Hepatocyte (in vitro differentiated cells): Measurements from ENCODE around the gene ENOX1. TPM values are rescaled to one million over a fixed set of nuclear protein-coding genes. Genes with fewer than 3 reads are reported as not detected.

Experiments
- DNase-seq: peaks from one replicate; pipeline ENCODE4 v3.0.0-alpha.2; 2016; ENCODE audit warnings: low spot score
- H2AFZ ChIP-seq: fragments of 200-600 bp; sonication (generic); 2 replicates; pipeline ENCODE4 v1.6.0; 2016; ENCODE audit warnings: antibody characterized with exemption, mild to moderate bottlenecking
- H3K27ac ChIP-seq: fragments of 200-600 bp; sonication (generic); 2 replicates; pipeline ENCODE4 v1.5.1; 2016; ENCODE audit warnings: mild to moderate bottlenecking
- H3K27me3 ChIP-seq: fragments of 200-600 bp; sonication (generic); 2 replicates; pipeline ENCODE4 v1.6.1; 2016
- H3K36me3 ChIP-seq: fragments of 200-600 bp; sonication (generic); replicated peaks from 2 replicates; pipeline ENCODE4 v1.5.1; 2016; ENCODE audit warnings: low read depth; ENCODE audit not compliant: insufficient read depth
- H3K4me1 ChIP-seq: fragments of 200-600 bp; sonication (generic); 2 replicates; pipeline ENCODE4 v1.5.1; 2016; ENCODE audit warnings: mild to moderate bottlenecking, moderate library complexity; ENCODE audit not compliant: insufficient read depth
- H3K4me2 ChIP-seq: fragments of 200-600 bp; sonication (generic); 2 replicates; pipeline ENCODE4 v1.6.0; 2016
- H3K4me3 ChIP-seq: fragments of 200-600 bp; sonication (generic); 2 replicates; pipeline ENCODE4 v1.5.1; 2016; ENCODE audit warnings: mild to moderate bottlenecking
- H3K79me2 ChIP-seq: fragments of 200-600 bp; sonication (generic); 2 replicates; pipeline ENCODE4 v1.6.0; 2017; ENCODE audit warnings: mild to moderate bottlenecking
- H3K9me2 ChIP-seq: fragments of 200-600 bp; sonication (generic); replicated peaks from 2 replicates; pipeline ENCODE4 v1.6.0; 2017; ENCODE audit warnings: mild to moderate bottlenecking; ENCODE audit not compliant: insufficient read depth
- H3K9me3 ChIP-seq: fragments of 200-600 bp; sonication (generic); 2 replicates; pipeline ENCODE4 v1.5.1; 2016; ENCODE audit warnings: low read depth, mild to moderate bottlenecking
- H4K20me1 ChIP-seq: fragments of 200-600 bp; sonication (generic); 2 replicates; pipeline ENCODE4 v1.6.0; 2016; ENCODE audit warnings: mild to moderate bottlenecking; ENCODE audit not compliant: insufficient read depth, poor library complexity, severe bottlenecking
- EZH2 ChIP-seq: fragments of 200-600 bp; sonication (generic); IDR thresholded peaks from 2 replicates; pipeline ENCODE4 v1.6.1; 2016; ENCODE audit warnings: antibody characterized with exemption, mild to moderate bottlenecking, borderline replicate concordance
- EZH2phosphoT487 ChIP-seq: fragments of 200-600 bp; sonication (generic); IDR thresholded peaks from one replicate; pipeline ENCODE4 v1.6.1; 2018; ENCODE audit warnings: antibody characterized with exemption, mild to moderate bottlenecking, low read depth, moderate library complexity; ENCODE audit not compliant: unreplicated experiment, severe bottlenecking
- WGBS: methylation state at CpG from one replicate; pipeline ENCODE4 v1.1.6; 2016; ENCODE audit warnings: low lambda C conversion rate; ENCODE audit errors: missing lambda C conversion rate; 5-methylcytosine and 5-hydroxymethylcytosine counted together
- polyA plus RNA-seq: library from polyadenylated mRNA; unstranded; fragments of >200 nt; fragmentation: Nextera tagmentation; extraction: Ambion mirVana; gene quantifications from 2 replicates; pipeline ENCODE4 v1.2.1, GENCODE V29; 2016
- total RNA-seq: library from RNA; depleted of rRNA; stranded (reverse); fragments of >200 nt; gene quantifications from 2 replicates; pipeline ENCODE4 v1.2.3, GENCODE V29; 2014
- TF ChIP-seq, protein P1 (sequence below): fragments of 200-600 bp; sonication (generic); IDR thresholded peaks from 2 replicates; pipeline ENCODE4 v1.5.1; 2016; ENCODE audit warnings: antibody characterized with exemption, mild to moderate bottlenecking; ENCODE audit not compliant: poor library complexity

Gene ENOX1
- total and polyA plus RNA-seq, 2 experiments from 2014 or later, result 2.4 to 4.0 TPM

GRCh38 chr13:43293008-43293407 lies 493.8 kb downstream of the ENOX1 start:
- Histone ChIP-seq H3K27me3 (no peaks in the 10 kb centered on the region), H2AFZ (no peak overlapping the region), H3K4me2 (no peak overlapping the region), H3K4me3 (no peak overlapping the region), H3K9me3 (no peaks in the 10 kb centered on the region), H4K20me1 (no peaks in the 10 kb centered on the region), H3K9me2 (no peaks in the 10 kb centered on the region), H3K79me2 (no peaks in the 10 kb centered on the region), H3K36me3 (no peaks in the 10 kb centered on the region), H3K27ac (no peak overlapping the region), H3K4me1 (no peaks in the 10 kb centered on the region)
- 97% methylated on average over 2 of the region's 2 CpGs for WGBS
- no peak for DNase-seq
- TF ChIP-seq EZH2phosphoT487 (no peak), EZH2 (no peak)
- TF ChIP-seq, protein P1, sequence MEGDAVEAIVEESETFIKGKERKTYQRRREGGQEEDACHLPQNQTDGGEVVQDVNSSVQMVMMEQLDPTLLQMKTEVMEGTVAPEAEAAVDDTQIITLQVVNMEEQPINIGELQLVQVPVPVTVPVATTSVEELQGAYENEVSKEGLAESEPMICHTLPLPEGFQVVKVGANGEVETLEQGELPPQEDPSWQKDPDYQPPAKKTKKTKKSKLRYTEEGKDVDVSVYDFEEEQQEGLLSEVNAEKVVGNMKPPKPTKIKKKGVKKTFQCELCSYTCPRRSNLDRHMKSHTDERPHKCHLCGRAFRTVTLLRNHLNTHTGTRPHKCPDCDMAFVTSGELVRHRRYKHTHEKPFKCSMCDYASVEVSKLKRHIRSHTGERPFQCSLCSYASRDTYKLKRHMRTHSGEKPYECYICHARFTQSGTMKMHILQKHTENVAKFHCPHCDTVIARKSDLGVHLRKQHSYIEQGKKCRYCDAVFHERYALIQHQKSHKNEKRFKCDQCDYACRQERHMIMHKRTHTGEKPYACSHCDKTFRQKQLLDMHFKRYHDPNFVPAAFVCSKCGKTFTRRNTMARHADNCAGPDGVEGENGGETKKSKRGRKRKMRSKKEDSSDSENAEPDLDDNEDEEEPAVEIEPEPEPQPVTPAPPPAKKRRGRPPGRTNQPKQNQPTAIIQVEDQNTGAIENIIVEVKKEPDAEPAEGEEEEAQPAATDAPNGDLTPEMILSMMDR, result no peak

DNA sequence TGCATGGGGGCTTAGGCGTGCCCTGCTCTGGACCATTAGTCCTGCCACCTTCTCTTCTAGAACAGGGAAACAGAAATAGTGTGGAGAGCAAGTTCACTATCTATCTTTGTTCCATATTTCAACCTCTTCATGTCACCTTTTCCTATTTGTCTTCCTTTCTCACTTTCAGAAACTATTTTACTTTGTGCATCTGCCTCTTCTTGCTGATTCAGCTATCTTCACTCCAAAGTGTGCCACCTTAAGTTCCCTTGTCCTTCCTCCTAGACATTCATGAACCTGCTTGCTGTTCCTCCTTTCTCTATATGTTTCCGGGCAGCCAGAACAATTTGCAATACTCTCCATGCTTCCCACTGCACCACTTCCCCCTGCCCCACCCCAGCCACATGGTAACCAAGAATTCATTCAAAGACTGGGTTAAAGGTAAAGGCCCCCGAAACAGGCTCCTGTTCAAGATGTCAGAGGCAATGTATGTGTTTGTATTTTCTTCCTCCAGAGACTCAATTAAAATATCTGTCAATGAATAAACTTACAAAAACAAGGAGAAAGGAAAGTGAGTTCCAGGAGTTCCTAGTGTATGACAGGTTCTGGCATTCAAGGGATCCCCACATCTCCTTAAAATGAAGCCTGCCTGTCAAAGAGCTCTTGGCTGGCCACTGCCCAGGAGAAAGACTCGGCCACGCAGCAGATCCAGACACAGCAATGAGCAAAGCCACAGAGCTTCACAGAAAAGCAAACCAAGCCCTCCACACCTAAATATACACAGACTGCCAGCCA lies 495.3 kb downstream of the ENOX1 start:
- no peak overlapping the region for H3K27ac ChIP-seq
- 93% methylated on average over 5 of the region's 5 CpGs for WGBS
- no peaks in the 10 kb centered on the region for H3K36me3 ChIP-seq
- H3K4me1 ChIP-seq, result no peaks in the 10 kb centered on the region
- no peak for DNase-seq
- H3K27me3 ChIP-seq, result no peaks in the 10 kb centered on the region
- no peaks in the 10 kb centered on the region for H3K9me2 ChIP-seq
- no peaks in the 10 kb centered on the region for H4K20me1 ChIP-seq
- no peak overlapping the region for H3K4me2 ChIP-seq
- no peaks in the 10 kb centered on the region for H3K9me3 ChIP-seq
- no peak overlapping the region for H3K4me3 ChIP-seq
- TF ChIP-seq, protein P1, result no peak
- TF ChIP-seq EZH2phosphoT487 (no peak), EZH2 (no peak)
- no peaks in the 10 kb centered on the region for H3K79me2 ChIP-seq
- no peak overlapping the region for H2AFZ ChIP-seq

- H3K79me2 ChIP-seq, result no peaks in the 10 kb centered on the region
- H4K20me1 ChIP-seq, result no peaks in the 10 kb centered on the region
- H3K27me3 ChIP-seq, result no peaks in the 10 kb centered on the region
- no peaks in the 10 kb centered on the region for H3K36me3 ChIP-seq
- H2AFZ ChIP-seq, result no peak overlapping the region
- H3K4me1 ChIP-seq, result no peaks in the 10 kb centered on the region
- no peak for DNase-seq
- no peak overlapping the region for H3K27ac ChIP-seq
- 72% methylated on average over 6 of the region's 6 CpGs for WGBS
- TF ChIP-seq, protein P1, result no peak
- no peak for TF ChIP-seq EZH2phosphoT487
- no peak for TF ChIP-seq EZH2
- no peak overlapping the region for H3K4me2 ChIP-seq
- no peaks in the 10 kb centered on the region for H3K9me2 ChIP-seq
- no peaks in the 10 kb centered on the region for H3K9me3 ChIP-seq
- no peak overlapping the region for H3K4me3 ChIP-seq
These were observed 497.1 kb downstream of the ENOX1 start for GRCh38 chr13:43289470-43290255.
